Left colon (tissue), 2 donors: ENCODE data around the gene CFB. TPM values are rescaled to one million over a fixed set of nuclear protein-coding genes. Genes with fewer than 3 reads are reported as not detected.
"Not testable (repeated sequence)": the region's sequence is repeated elsewhere in the genome, so short reads cannot be mapped to it uniquely, and the experiment has no call there.

ENCODE experiments used
- ATAC-seq: fragments of 200-7000 bp; cut with Tn5 transposase; one replicate; pipeline ENCODE4 v1.9.1; 2020; ENCODE audit warnings: mild to moderate bottlenecking, moderate library complexity
- DNase-seq, 2 donors: peaks; one replicate each; pipeline ENCODE4 v3.0.0-alpha.2; 2020
- intact Hi-C, 2 donors: fragments of 100-400 bp; cut with DNase I in 1 of 2; cut with micrococcal nuclease in 1 of 2; formaldehyde crosslinking; loops; one replicate each; pipeline versions ENCODE4 v1.11.2 to v1.14.0; 2022; cut with DNase I, micrococcal nuclease
- total RNA-seq, 2 donors: library from RNA; stranded (reverse); fragmentation: NEBNext Ultra II Directional; extraction: Animal tissue kit (Norgen Biotek cat#: 25700); gene quantifications; one replicate each; pipeline ENCODE4 v1.2.1, GENCODE V29; 2021
- donor health status: DM: no; HTN: no; CAD: no.
- donor health status: DM: yes; HTN: yes; CAD: no.

The CFB gene
- total RNA-seq, 2 donors from 2014 or later, result 22.2 to 58.8 TPM

GRCh38 chr6:31908791-31909190 lies 37.1 kb upstream of the CFB start:
- DNase-seq (no peak), ATAC-seq (no peak)
- intact Hi-C loops, result no loop called here

GRCh38 chr6:31909298-31909697 lies 36.6 kb upstream of the CFB start:
- intact Hi-C loops, DNase-seq, ATAC-seq: not testable (repeated sequence)

- DNase-seq (no peak), ATAC-seq (no peak)
- intact Hi-C loops, result no loop called here
Measured at GRCh38 chr6:31911826-31912585, 33.9 kb upstream of the CFB start.

GRCh38 chr6:31915351-31915750 lies 30.5 kb upstream of the CFB start:
- no peak for DNase-seq
- intact Hi-C loops, result no loop called here

GRCh38 chr6:31915756-31916155 lies 30.1 kb upstream of the CFB start:
- ATAC-seq, result no peak
- intact Hi-C loops, result no loop called here
- DNase-seq, result no peak

More at GRCh38 chr6:31915351-31915750, 30.5 kb upstream of the CFB start:
- no peak for ATAC-seq

GRCh38 chr6:31918069-31918720 lies 27.7 kb upstream of the CFB start:
- DNase-seq (no peak), ATAC-seq (no peak)
- intact Hi-C loops, result no loop called here

- ATAC-seq (no peak), DNase-seq (no peak)
- intact Hi-C loops, result no loop called here
Measured at GRCh38 chr6:31919624-31920303, 26.1 kb upstream of the CFB start.

- intact Hi-C loops, result no loop called here
- ATAC-seq, result no peak
- no peak for DNase-seq
Measured at GRCh38 chr6:31920811-31921210, 25.1 kb upstream of the CFB start.

- DNase-seq (peak in 1 of 2 donors; percentile 26), ATAC-seq (no peak)
- intact Hi-C loops, result no loop called here
Measured at GRCh38 chr6:31922942-31923341, 23.0 kb upstream of the CFB start.

GRCh38 chr6:31927242-31927862 lies 18.5 kb upstream of the CFB start, which contains the start of gene C2:
Gene C2 (plus strand): TSS chr6:31927717. CDS start chr6:31927753, 36 bp downstream.
- intact Hi-C loops, result no loop called here
- ATAC-seq (no peak), DNase-seq (no peak)

GRCh38 chr6:31927863-31928671 lies 17.8 kb upstream of the CFB start:
- DNase-seq (no peak), ATAC-seq (no peak)
- intact Hi-C loops, result no loop called here

- ATAC-seq (no peak), DNase-seq (no peak)
- intact Hi-C loops, result no loop called here
Measured at GRCh38 chr6:31928672-31928939, 17.3 kb upstream of the CFB start.

GRCh38 chr6:31930962-31931361 lies 14.9 kb upstream of the CFB start:
- no peak for ATAC-seq
- DNase-seq, result no peak
- intact Hi-C loops, result no loop called here

GRCh38 chr6:31932137-31932536 lies 13.8 kb upstream of the CFB start:
- not testable (repeated sequence) for ATAC-seq, DNase-seq

GRCh38 chr6:31933537-31933936 lies 12.4 kb upstream of the CFB start:
- ATAC-seq (no peak), DNase-seq (no peak)
- intact Hi-C loops, result no loop called here

More at GRCh38 chr6:31932137-31932536, 13.8 kb upstream of the CFB start:
- intact Hi-C loops, result not testable (repeated sequence)

GRCh38 chr6:31935021-31935420 lies 10.9 kb upstream of the CFB start:
- ATAC-seq (no peak), DNase-seq (no peak)
- intact Hi-C loops, result no loop called here

- intact Hi-C loops, result no loop called here
- DNase-seq, result no peak
- ATAC-seq, result no peak
Measured at GRCh38 chr6:31935823-31936222, 10.1 kb upstream of the CFB start.

GRCh38 chr6:31940256-31940664 lies 5.6 kb upstream of the CFB start:
- ATAC-seq (no peak), DNase-seq (no peak)
- intact Hi-C loops, result no loop called here

- ATAC-seq (no peak), DNase-seq (no peak)
- intact Hi-C loops, result no loop called here
Measured at GRCh38 chr6:31943742-31944141, 2.2 kb upstream of the CFB start.
